HCT116 (cell line): ENCODE results near the gene IFITM2. TPM values are rescaled to one million over a fixed set of nuclear protein-coding genes. Genes with fewer than 3 reads are reported as not detected.
"Not testable (repeated sequence)": the region's sequence is repeated elsewhere in the genome, so short reads cannot be mapped to it uniquely, and the experiment has no call there.

Experiments
- ATAC-seq: fragments of 200-7000 bp; cut with Tn5 transposase; 2 replicates; pipeline ENCODE4 v1.9.1; 2020; ENCODE audit warnings: mild to moderate bottlenecking, moderate library complexity
- BruUV-seq: library from RNA; stranded (reverse); fragments of 400-500 nt; replicated peaks from 2 replicates; lab custom pipeline; 2021; lab: Mats Ljungman, UMichigan
- CTCF ChIA-PET: fragments of 300-600 bp; sonication (Branson Sonifier 250); formaldehyde crosslinking; loops from one replicate; lab custom pipeline; 2021; ENCODE audit warnings: antibody characterized with exemption; lab: Charles Lee
- POLR2A ChIA-PET: fragments of 300-600, 350-600 bp; sonication (Branson Sonifier 250); formaldehyde crosslinking; loops from one replicate; lab custom pipeline; 2021; ENCODE audit warnings: antibody characterized with exemption; lab: Charles Lee
- RAD21 ChIA-PET, 2 experiments: fragments of 300-600 bp; sonication (Branson Sonifier 250); formaldehyde crosslinking; loops; one replicate each; lab custom pipeline; 2023; ENCODE audit warnings: low total read pairs in 2 of 2; ENCODE audit not compliant: uncharacterized antibody in 2 of 2, unreplicated experiment in 2 of 2, low non-redundant PET in 1 of 2; lab: Charles Lee
- DNase-seq: peaks from one replicate; pipeline ENCODE4 v3.0.0-alpha.2; 2010; ENCODE audit warnings: low read depth, low spot score
- H2AFZ ChIP-seq: fragments of 200-600 bp; shearing (Covaris generic), sonication (generic); 2 replicates; pipeline ENCODE4 v1.6.1; 2017; ENCODE audit warnings: low read depth, mixed run types, mixed read lengths, antibody characterized with exemption, low read length; ENCODE audit not compliant: poor library complexity, severe bottlenecking
- H3K27ac ChIP-seq: 2 replicates; pipeline ENCODE4 v1.5.1; 2012; ENCODE audit warnings: low read depth, low read length
- H3K27me3 ChIP-seq: fragments of 200-600 bp; sonication (generic); 2 replicates; pipeline ENCODE4 v1.6.1; 2016; ENCODE audit warnings: mixed run types, low read length, mixed read lengths; ENCODE audit not compliant: insufficient read depth
- H3K36me3 ChIP-seq, 2 experiments: fragments of 200-500 bp in 1 of 2; fragments of 200-600 bp in 1 of 2; sonication (Bioruptor generic) in 1 of 2; sonication (generic) in 1 of 2; 2 replicates each; pipeline versions ENCODE4 v1.5.1 to v1.6.1; 2014 to 2016; ENCODE audit warnings: low read length in 2 of 2, inconsistent platforms in 1 of 2, mixed read lengths in 1 of 2, mixed run types in 1 of 2; ENCODE audit not compliant: insufficient read depth in 2 of 2, control insufficient read depth in 1 of 2
- H3K4me1 ChIP-seq, 2 experiments: fragments of 200-600 bp in 1 of 2; sonication (generic) in 1 of 2; 2 replicates each; pipeline versions ENCODE4 v1.5.1 to v1.6.1; 2012 to 2017; ENCODE audit warnings: low read length in 2 of 2, inconsistent platforms in 1 of 2, mild to moderate bottlenecking in 1 of 2, mixed read lengths in 1 of 2, mixed run types in 1 of 2, moderate library complexity in 1 of 2; ENCODE audit not compliant: insufficient read depth in 2 of 2, control insufficient read depth in 1 of 2
- H3K4me2 ChIP-seq: fragments of 200-600 bp; sonication (generic); 2 replicates; pipeline ENCODE4 v1.6.1; 2017; ENCODE audit warnings: mixed run types, low read length, mixed read lengths
- H3K4me3 ChIP-seq, 2 experiments: fragments of 200-600 bp in 1 of 2; sonication (generic) in 1 of 2; replicated peaks in 1 of 2; 2 replicates each; pipeline ENCODE4 v1.5.1; 2011 to 2016; ENCODE audit warnings: low read length in 2 of 2, control low read depth in 1 of 2, low read depth in 1 of 2, mild to moderate bottlenecking in 1 of 2, mixed read lengths in 1 of 2, mixed run types in 1 of 2
- H3K79me2 ChIP-seq: fragments of 200-600 bp; sonication (generic); 2 replicates; pipeline ENCODE4 v1.6.1; 2017; ENCODE audit warnings: mild to moderate bottlenecking, mixed run types, low read length, moderate library complexity, mixed read lengths; ENCODE audit not compliant: insufficient read depth
- H3K9ac ChIP-seq: fragments of 200-600 bp; sonication (generic); 2 replicates; pipeline ENCODE4 v1.6.1; 2016; ENCODE audit warnings: low read length, mixed read lengths
- H3K9me2 ChIP-seq: fragments of 200-600 bp; sonication (generic), shearing (Covaris generic); 2 replicates; pipeline ENCODE4 v1.6.1; 2017; ENCODE audit warnings: mixed run types, mild to moderate bottlenecking, moderate library complexity; ENCODE audit not compliant: insufficient read depth
- H3K9me3 ChIP-seq, 2 experiments: fragments of 200-500 bp in 1 of 2; fragments of 200-600 bp in 1 of 2; sonication (Bioruptor generic) in 1 of 2; sonication (generic) in 1 of 2; 2 replicates each; pipeline ENCODE4 v1.6.1; 2014 to 2017; ENCODE audit warnings: low read length in 2 of 2, mixed read lengths in 2 of 2, inconsistent platforms in 1 of 2, low read depth in 1 of 2, mild to moderate bottlenecking in 1 of 2, mixed run types in 1 of 2, moderate library complexity in 1 of 2; ENCODE audit not compliant: control insufficient read depth in 1 of 2, insufficient read depth in 1 of 2
- H4K20me1 ChIP-seq: fragments of 200-600 bp; sonication (generic), shearing (Covaris generic); 2 replicates; pipeline ENCODE4 v1.6.1; 2017; ENCODE audit warnings: mixed run types, mild to moderate bottlenecking, moderate library complexity; ENCODE audit not compliant: insufficient read depth
- CBX3 ChIP-seq: IDR thresholded peaks from 2 replicates; pipeline ENCODE4 v1.6.1; 2012; ENCODE audit warnings: low read depth
- CEBPB ChIP-seq: IDR thresholded peaks from 2 replicates; pipeline ENCODE4 v1.6.1; 2012; ENCODE audit warnings: low read depth
- EGR1 ChIP-seq: IDR thresholded peaks from 2 replicates; pipeline ENCODE4 v1.6.1; 2012; ENCODE audit warnings: low read depth
- ELF1 ChIP-seq: IDR thresholded peaks from 2 replicates; pipeline ENCODE4 v1.6.1; 2012; ENCODE audit warnings: low read depth, borderline replicate concordance
- EZH2phosphoT487 ChIP-seq: fragments of 200-600 bp; IDR thresholded peaks from 2 replicates; pipeline ENCODE4 v1.6.1; 2018; ENCODE audit warnings: antibody characterized with exemption, borderline replicate concordance
- FOSL1 ChIP-seq: IDR thresholded peaks from 2 replicates; pipeline ENCODE4 v1.6.1; 2012; ENCODE audit warnings: low read depth
- MAX ChIP-seq: IDR thresholded peaks from 2 replicates; pipeline ENCODE4 v1.6.1; 2012
- POLR2A ChIP-seq: IDR thresholded peaks from 2 replicates; pipeline ENCODE4 v1.7.0; 2011; ENCODE audit warnings: borderline replicate concordance; ENCODE audit not compliant: insufficient read depth, insufficient read length; ENCODE audit errors: extremely low read depth
- POLR2AphosphoS5 ChIP-seq: IDR thresholded peaks from 2 replicates; pipeline ENCODE4 v1.6.1; 2011; ENCODE audit warnings: mild to moderate bottlenecking, low read depth, low read length, moderate library complexity
- RAD21 ChIP-seq: IDR thresholded peaks from 2 replicates; pipeline ENCODE4 v1.6.1; 2012; ENCODE audit warnings: low read depth, mild to moderate bottlenecking
- SP1 ChIP-seq: IDR thresholded peaks from 2 replicates; pipeline ENCODE4 v1.6.1; 2012; ENCODE audit warnings: low read depth
- SRF ChIP-seq: IDR thresholded peaks from 2 replicates; pipeline ENCODE4 v1.6.1; 2012; ENCODE audit warnings: low read depth
- TCF7L2 ChIP-seq: IDR thresholded peaks from 2 replicates; pipeline ENCODE4 v1.7.0; 2011; ENCODE audit warnings: borderline replicate concordance, inconsistent platforms; ENCODE audit not compliant: insufficient read depth, insufficient read length; ENCODE audit errors: extremely low read depth
- YY1 ChIP-seq: IDR thresholded peaks from 2 replicates; pipeline ENCODE4 v1.6.1; 2011; ENCODE audit warnings: low read length, low read depth, moderate library complexity, mild to moderate bottlenecking; ENCODE audit not compliant: insufficient replicate concordance; ENCODE audit errors: extremely low read depth
- ZFX ChIP-seq: fragments of 450-650 bp; IDR thresholded peaks from 2 replicates; pipeline ENCODE4 v1.6.1; 2017
- ZNF274 ChIP-seq: fragments of 200-500 bp; sonication (Bioruptor generic); IDR thresholded peaks from 2 replicates; pipeline ENCODE4 v1.6.1; 2014; ENCODE audit warnings: mild to moderate bottlenecking, low read depth, low read length, inconsistent platforms
- intact Hi-C: fragments of 100-400 bp; cut with micrococcal nuclease; formaldehyde crosslinking; loops from 2 replicates; pipeline ENCODE4 v1.10.0; 2022
- total RNA-seq: library from RNA; stranded (reverse); gene quantifications from one replicate; pipeline ENCODE4 v1.2.1, GENCODE V29; 2021; ENCODE audit not compliant: unreplicated experiment
- TF ChIP-seq, protein P1 (sequence below), 3 experiments: fragments of 200-600 bp in 1 of 3; sonication (generic) in 1 of 3; IDR thresholded peaks in 2 of 3; conservative IDR thresholded peaks in 1 of 3; 2 replicates each; pipeline ENCODE4 v1.5.1; 2012 to 2017; ENCODE audit warnings: low read depth in 2 of 3, low read length in 2 of 3, antibody characterized with exemption in 1 of 3, borderline replicate concordance in 1 of 3, control low read depth in 1 of 3, mild to moderate bottlenecking in 1 of 3, mixed read lengths in 1 of 3, mixed run types in 1 of 3, moderate library complexity in 1 of 3; ENCODE audit not compliant: insufficient read depth in 1 of 3
- TF ChIP-seq, protein P2 (sequence below): IDR thresholded peaks from 2 replicates; pipeline ENCODE4 v1.6.1; 2011; ENCODE audit warnings: mild to moderate bottlenecking, low read length, moderate library complexity; ENCODE audit not compliant: insufficient replicate concordance; ENCODE audit errors: extremely low read depth
- TF ChIP-seq, protein P3 (sequence below): IDR thresholded peaks from 2 replicates; pipeline ENCODE4 v1.6.1; 2012

IFITM2 gene
- total RNA-seq, 1 experiment from 2014 or later = 106 TPM

- Histone ChIP-seq H3K4me2 (no peak overlapping the region), H3K9me2 (no peaks in the 10 kb centered on the region), H4K20me1 (no peaks in the 10 kb centered on the region), H3K9ac (no peak overlapping the region), H3K79me2 (no peaks in the 10 kb centered on the region), H3K4me1 (peaks cover 0 to 7% of the 10 kb centered on the region in 2 experiments; a peak in 2 of 4 replicates), H3K9me3 (no peaks in the 10 kb centered on the region; a peak in 1 of 4 replicates), H3K36me3 (no peaks in the 10 kb centered on the region), H3K27me3 (no peaks in the 10 kb centered on the region), H2AFZ (no peak overlapping the region), H3K4me3 (no peak overlapping the region), H3K27ac (no peak overlapping the region)
- ChIA-PET POLR2A (no interaction called here), RAD21 (no interaction called here), CTCF (no interaction called here)
- TF ChIP-seq ZFX (no peak), CEBPB (no peak), SP1 (no peak), POLR2A (no peak), EGR1 (no peak), EZH2phosphoT487 (no peak), TCF7L2 (no peak), ELF1 (no peak), POLR2AphosphoS5 (no peak), YY1 (no peak), ZNF274 (no peak), FOSL1 (no peak), MAX (no peak), CBX3 (no peak), SRF (no peak), RAD21 (no peak)
- TF ChIP-seq, protein P1, sequence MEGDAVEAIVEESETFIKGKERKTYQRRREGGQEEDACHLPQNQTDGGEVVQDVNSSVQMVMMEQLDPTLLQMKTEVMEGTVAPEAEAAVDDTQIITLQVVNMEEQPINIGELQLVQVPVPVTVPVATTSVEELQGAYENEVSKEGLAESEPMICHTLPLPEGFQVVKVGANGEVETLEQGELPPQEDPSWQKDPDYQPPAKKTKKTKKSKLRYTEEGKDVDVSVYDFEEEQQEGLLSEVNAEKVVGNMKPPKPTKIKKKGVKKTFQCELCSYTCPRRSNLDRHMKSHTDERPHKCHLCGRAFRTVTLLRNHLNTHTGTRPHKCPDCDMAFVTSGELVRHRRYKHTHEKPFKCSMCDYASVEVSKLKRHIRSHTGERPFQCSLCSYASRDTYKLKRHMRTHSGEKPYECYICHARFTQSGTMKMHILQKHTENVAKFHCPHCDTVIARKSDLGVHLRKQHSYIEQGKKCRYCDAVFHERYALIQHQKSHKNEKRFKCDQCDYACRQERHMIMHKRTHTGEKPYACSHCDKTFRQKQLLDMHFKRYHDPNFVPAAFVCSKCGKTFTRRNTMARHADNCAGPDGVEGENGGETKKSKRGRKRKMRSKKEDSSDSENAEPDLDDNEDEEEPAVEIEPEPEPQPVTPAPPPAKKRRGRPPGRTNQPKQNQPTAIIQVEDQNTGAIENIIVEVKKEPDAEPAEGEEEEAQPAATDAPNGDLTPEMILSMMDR (IDR thresholded peaks at IDR 0.05 in 2 of 3, conservative IDR thresholded peaks at IDR 0.05 in 1 of 3; ENCODE audit: borderline replicate concordance in 1 of 3, insufficient read depth in 1 of 3, low read depth in 2 of 3, low read length in 2 of 3) = no peak
- TF ChIP-seq, protein P2, sequence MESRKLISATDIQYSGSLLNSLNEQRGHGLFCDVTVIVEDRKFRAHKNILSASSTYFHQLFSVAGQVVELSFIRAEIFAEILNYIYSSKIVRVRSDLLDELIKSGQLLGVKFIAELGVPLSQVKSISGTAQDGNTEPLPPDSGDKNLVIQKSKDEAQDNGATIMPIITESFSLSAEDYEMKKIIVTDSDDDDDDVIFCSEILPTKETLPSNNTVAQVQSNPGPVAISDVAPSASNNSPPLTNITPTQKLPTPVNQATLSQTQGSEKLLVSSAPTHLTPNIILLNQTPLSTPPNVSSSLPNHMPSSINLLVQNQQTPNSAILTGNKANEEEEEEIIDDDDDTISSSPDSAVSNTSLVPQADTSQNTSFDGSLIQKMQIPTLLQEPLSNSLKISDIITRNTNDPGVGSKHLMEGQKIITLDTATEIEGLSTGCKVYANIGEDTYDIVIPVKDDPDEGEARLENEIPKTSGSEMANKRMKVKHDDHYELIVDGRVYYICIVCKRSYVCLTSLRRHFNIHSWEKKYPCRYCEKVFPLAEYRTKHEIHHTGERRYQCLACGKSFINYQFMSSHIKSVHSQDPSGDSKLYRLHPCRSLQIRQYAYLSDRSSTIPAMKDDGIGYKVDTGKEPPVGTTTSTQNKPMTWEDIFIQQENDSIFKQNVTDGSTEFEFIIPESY = no peak
- TF ChIP-seq, protein P3, sequence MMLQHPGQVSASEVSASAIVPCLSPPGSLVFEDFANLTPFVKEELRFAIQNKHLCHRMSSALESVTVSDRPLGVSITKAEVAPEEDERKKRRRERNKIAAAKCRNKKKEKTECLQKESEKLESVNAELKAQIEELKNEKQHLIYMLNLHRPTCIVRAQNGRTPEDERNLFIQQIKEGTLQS = no peak
- intact Hi-C loops = no loop called here
- no TSS peak for BruUV-seq
- ATAC-seq = no peak
- DNase-seq = no peak
Measured at GRCh38 chr11:328012-328411, 20.4 kb downstream of the IFITM2 start.

DNA sequence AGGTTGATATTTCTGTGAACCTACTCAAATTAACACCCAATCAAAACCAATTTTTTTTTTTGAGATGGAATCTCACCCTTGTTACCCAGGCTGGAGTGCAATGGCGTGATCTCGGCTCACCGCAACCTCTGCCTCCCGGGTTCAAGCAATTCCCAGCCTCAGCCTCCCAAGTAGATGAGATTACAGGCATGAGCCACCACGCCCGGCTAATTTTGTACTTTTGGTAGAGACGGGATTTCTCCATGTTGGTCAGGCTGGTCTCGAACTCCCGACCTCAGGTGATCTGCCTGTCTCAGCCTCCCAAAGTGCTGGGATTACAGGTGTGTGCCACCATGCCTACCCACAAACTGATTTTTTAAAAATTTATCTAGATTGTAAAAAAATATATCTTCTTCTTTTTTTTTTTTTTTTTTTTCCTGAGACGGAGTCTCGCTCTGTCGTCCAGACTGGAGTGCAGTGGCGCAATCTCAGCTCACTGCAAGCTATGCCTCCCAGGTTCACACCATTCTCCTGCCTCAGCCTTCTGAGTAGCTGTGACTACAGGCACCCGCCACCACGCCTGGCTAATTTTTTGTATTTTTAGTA is 21.0 kb downstream of the IFITM2 start:
- intact Hi-C loops, CTCF ChIA-PET, BruUV-seq: not testable (repeated sequence)

More for the DNA sequence above, 21.0 kb downstream of the IFITM2 start:
- H3K36me3 ChIP-seq, H2AFZ ChIP-seq, RAD21 ChIA-PET, H3K9me3 ChIP-seq, H3K4me2 ChIP-seq, H3K27ac ChIP-seq, H3K9me2 ChIP-seq, H3K4me1 ChIP-seq, POLR2A ChIA-PET, H3K9ac ChIP-seq, H3K79me2 ChIP-seq, DNase-seq, H4K20me1 ChIP-seq, H3K27me3 ChIP-seq, H3K4me3 ChIP-seq, ATAC-seq: not testable (repeated sequence)
